Type B pancreatic cell (in vitro differentiated cells): ENCODE measurements around the gene RAD51B. TPM values are rescaled to one million over a fixed set of nuclear protein-coding genes. Genes with fewer than 3 reads are reported as not detected.
"Not testable (repeated sequence)": the region's sequence is repeated elsewhere in the genome, so short reads cannot be mapped to it uniquely, and the experiment has no call there.

ENCODE experiments used
- DNase-seq: peaks from one replicate; pipeline ENCODE4 v3.0.0; 2021; ENCODE audit warnings: mixed read lengths; ENCODE audit not compliant: unreplicated experiment; ENCODE audit errors: extremely low spot score
- H3K27ac Mint-ChIP-seq: 2 replicates; pipeline ENCODE4 v1.8.0; 2021; ENCODE audit warnings: mild to moderate bottlenecking, mixed read lengths
- H3K27me3 Mint-ChIP-seq: 2 replicates; pipeline ENCODE4 v1.8.0; 2021; ENCODE audit warnings: mixed read lengths
- H3K36me3 Mint-ChIP-seq: 2 replicates; pipeline ENCODE4 v1.8.0; 2021; ENCODE audit warnings: mixed read lengths
- H3K4me1 Mint-ChIP-seq: one replicate; pipeline ENCODE4 v1.8.0; 2021; ENCODE audit warnings: mixed read lengths; ENCODE audit not compliant: unreplicated experiment
- H3K4me3 Mint-ChIP-seq: 2 replicates; pipeline ENCODE4 v1.8.0; 2021; ENCODE audit warnings: mild to moderate bottlenecking, mixed read lengths
- H3K9me3 Mint-ChIP-seq: 2 replicates; pipeline ENCODE4 v1.8.0; 2021; ENCODE audit warnings: mixed read lengths
- total RNA-seq: library from RNA; stranded (reverse); gene quantifications from 2 replicates; pipeline ENCODE4 v1.2.1, GENCODE V29; 2021; ENCODE audit warnings: low replicate concordance
- TF ChIP-seq, protein P1 (sequence below): fragments of 200-600 bp; sonication (generic); conservative IDR thresholded peaks from 2 replicates; pipeline ENCODE4 v1.5.0; 2021; ENCODE audit warnings: antibody characterized with exemption, mild to moderate bottlenecking

RAD51B gene
- total RNA-seq, 1 donor from 2014 or later = 27.3 TPM

DNA sequence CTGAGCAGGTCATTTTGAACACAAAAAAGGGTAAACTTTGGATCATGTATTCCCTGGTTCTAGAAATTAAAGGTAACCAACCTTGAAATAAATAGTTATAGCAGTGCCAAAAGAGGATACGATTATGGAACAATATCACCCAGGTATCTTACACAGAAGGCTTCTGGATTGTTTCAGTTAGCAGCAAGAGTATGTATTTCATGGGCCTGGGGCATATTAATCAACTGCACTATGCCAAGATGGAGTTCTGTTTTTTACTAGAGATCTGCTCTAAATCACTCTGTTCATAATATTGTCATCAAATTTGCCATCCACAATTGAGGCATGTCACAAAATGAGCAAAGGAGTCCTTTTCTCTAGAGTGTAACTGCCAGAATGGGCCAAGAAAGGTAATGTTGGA lies 357.1 kb downstream of the RAD51B start:
- Mint-ChIP-seq H3K36me3 (peaks cover 10% of the 10 kb centered on the region), H3K27ac (peak overlapping the region; percentile 4), H3K9me3 (peaks cover 8% of the 10 kb centered on the region), H3K4me3 (no peak overlapping the region), H3K4me1 (peaks cover 55% of the 10 kb centered on the region), H3K27me3 (no peaks in the 10 kb centered on the region)
- TF ChIP-seq, protein P1, sequence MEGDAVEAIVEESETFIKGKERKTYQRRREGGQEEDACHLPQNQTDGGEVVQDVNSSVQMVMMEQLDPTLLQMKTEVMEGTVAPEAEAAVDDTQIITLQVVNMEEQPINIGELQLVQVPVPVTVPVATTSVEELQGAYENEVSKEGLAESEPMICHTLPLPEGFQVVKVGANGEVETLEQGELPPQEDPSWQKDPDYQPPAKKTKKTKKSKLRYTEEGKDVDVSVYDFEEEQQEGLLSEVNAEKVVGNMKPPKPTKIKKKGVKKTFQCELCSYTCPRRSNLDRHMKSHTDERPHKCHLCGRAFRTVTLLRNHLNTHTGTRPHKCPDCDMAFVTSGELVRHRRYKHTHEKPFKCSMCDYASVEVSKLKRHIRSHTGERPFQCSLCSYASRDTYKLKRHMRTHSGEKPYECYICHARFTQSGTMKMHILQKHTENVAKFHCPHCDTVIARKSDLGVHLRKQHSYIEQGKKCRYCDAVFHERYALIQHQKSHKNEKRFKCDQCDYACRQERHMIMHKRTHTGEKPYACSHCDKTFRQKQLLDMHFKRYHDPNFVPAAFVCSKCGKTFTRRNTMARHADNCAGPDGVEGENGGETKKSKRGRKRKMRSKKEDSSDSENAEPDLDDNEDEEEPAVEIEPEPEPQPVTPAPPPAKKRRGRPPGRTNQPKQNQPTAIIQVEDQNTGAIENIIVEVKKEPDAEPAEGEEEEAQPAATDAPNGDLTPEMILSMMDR = no peak
- no peak for DNase-seq

DNA sequence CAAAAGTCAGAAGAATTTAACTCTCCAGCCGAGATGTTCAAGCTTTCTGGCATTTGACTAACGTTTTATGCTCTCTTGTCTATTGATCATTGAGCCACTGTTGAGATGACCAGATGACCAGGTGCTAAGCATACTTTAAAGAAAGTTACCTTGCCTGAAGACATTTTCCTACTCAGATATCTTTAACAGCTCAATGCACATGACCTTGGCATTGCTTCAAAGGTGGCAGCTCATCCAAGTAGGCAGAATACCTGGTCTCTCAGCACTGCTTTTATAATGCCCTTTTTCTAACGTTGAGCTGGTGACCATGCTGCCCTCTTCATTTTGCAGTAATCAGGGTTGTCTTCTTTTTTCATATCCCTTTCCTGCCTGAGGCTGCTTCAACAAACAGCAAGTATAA lies 358.1 kb downstream of the RAD51B start:
- Mint-ChIP-seq H3K9me3 (peaks cover 14% of the 10 kb centered on the region), H3K27me3 (no peaks in the 10 kb centered on the region), H3K27ac (peak overlapping the region; percentile 78), H3K4me3 (peak overlapping the region; percentile 23), H3K4me1 (peaks cover 57% of the 10 kb centered on the region), H3K36me3 (peaks cover 7% of the 10 kb centered on the region)
- TF ChIP-seq, protein P1 = no peak
- DNase-seq = no peak

DNA sequence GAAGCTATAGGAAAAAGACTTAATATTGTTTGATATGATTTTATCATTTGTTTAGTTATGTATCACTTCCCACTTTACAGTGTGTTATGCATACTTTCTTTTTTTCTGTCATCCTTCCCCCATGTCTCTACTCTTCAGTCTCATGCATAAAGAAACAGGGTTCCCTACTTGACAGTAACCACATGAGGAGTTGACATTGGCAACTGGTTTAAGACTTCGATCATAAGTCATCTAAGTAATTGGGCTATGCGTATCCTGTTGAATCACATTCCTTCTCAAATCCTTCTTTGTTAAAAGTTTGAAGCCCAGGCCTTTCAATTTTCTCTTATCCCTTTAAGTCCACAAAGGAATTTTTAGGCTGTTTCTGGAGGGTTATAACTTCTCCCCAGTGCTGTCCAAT lies 358.7 kb downstream of the RAD51B start:
- TF ChIP-seq, protein P1 = no peak
- Mint-ChIP-seq H3K4me1 (peaks cover 56% of the 10 kb centered on the region), H3K4me3 (peak overlapping the region; percentile 32), H3K27me3 (no peaks in the 10 kb centered on the region), H3K27ac (peak overlapping the region; percentile 78), H3K9me3 (peaks cover 17% of the 10 kb centered on the region), H3K36me3 (peaks cover 10% of the 10 kb centered on the region)
- no peak for DNase-seq

DNA sequence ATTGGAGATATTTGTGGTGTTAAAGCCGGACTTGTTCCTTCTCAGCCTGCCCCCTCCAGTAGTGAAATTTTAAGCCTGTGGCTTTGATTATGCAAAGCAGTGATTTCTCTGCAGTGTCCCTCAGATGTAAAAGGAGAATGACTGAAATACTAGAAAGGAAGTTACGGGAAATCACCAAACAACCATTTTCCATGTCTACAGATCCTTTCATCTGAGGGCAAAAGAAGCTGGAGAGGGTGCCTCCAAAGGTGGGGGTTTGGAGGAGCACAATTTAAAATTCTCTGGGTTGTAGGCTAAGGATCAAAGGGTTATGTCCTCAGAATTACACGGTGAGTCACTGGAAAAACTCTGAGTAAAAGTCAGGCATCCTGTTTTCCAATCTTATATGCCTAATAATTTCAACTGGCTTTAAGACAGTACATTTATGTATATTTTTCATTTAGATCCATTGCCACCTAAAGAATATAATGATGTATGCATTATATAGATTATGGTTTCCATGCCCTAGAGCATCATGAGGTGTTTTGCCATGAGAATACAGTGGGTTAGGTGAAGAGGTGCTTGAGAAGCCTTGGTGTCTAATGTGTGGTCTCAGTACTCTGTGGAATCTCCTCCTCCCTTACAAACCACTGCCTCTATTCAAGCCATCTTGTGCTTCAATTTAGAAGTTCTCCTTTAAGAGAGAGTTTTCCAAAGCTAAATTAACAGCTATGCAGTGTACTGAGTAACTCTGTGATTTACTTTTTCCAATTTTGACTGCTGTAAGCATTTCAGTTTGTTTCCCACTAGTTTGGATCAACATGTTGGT lies 362.1 kb downstream of the RAD51B start:
- Mint-ChIP-seq H3K27me3 (no peaks in the 10 kb centered on the region), H3K27ac (peak overlapping the region; percentile 46), H3K36me3 (peaks cover 11% of the 10 kb centered on the region), H3K4me1 (peaks cover 44% of the 10 kb centered on the region), H3K9me3 (peaks cover 9% of the 10 kb centered on the region), H3K4me3 (no peak overlapping the region)
- no peak for DNase-seq
- TF ChIP-seq, protein P1 = no peak

DNA sequence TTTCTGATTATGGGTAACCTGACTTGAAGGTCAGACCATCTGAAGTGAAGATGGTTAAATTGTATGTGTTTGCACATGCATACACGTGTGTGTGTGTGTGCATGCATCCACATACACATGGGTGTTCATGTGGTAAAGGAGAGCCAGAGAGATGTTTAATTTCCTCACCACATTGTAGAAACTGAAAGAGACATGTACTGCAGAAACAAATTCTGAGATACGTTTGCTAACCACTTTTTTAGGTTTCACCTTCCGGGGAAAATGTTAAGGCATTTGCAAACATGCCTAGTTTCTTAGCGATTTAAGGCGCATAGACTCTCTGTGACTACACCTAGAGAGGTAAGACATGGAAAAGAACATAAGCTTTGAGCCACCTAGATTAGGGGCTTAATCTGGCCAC lies 362.9 kb downstream of the RAD51B start:
- H3K27me3 Mint-ChIP-seq = no peaks in the 10 kb centered on the region
- H3K4me1 Mint-ChIP-seq = peaks cover 41% of the 10 kb centered on the region
- peaks cover 9% of the 10 kb centered on the region for H3K9me3 Mint-ChIP-seq
- no peak overlapping the region for H3K4me3 Mint-ChIP-seq
- no peak overlapping the region for H3K27ac Mint-ChIP-seq
- TF ChIP-seq, protein P1 = no peak
- peaks cover 11% of the 10 kb centered on the region for H3K36me3 Mint-ChIP-seq
- no peak for DNase-seq

DNA sequence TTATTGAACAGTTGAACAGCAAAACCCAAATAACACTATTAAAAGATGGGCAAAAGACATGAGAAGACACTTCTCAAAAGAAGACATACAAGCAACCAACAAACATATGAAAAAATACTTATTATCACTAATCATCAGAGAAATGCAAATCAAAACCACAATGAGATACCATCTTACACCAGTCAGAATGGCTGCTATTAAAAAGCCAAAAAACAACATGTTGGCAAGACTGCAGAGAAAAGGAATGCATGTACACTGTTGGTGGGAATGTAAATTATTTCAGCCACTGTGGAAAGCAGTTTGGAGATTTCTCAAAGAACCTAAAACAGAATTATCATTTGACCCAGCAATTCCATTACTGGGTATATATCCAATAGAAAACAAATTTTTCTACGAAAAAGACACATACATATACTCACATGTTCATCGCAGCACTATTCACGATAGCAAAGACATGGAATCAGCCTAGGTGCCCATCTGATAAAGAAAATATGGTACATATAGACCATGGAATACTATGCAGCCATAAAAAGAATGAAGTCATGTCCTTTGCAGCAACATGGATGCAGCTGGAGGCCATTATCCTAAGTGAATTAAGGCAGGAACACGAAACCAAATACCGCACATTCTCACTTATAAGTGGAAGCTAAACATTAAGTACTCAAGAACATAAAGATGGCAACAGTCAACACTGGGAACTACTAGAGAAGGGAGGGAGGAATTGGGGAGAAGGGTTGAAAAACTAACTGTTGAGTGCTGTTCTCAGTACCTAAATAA lies 367.1 kb downstream of the RAD51B start:
- Mint-ChIP-seq H3K4me1 (peaks cover 27% of the 10 kb centered on the region), H3K36me3 (peaks cover 18% of the 10 kb centered on the region), H3K27ac (peak overlapping the region; percentile 53)
- H3K4me3 Mint-ChIP-seq, DNase-seq, H3K27me3 Mint-ChIP-seq, H3K9me3 Mint-ChIP-seq: not testable (repeated sequence)
